ENCODE data around the gene PGAP1.

PGAP1 gene

GRCh38 chr2:196926562-196927375 is at the start of gene PGAP1:
PGAP1 (minus strand) TSS chr2:196926707; CDS start chr2:196926616, 91 bp downstream.
- DNase-seq (ENCODE audit: low read depth in 2 of 2), result peak; percentile 66 to 70

DNA sequence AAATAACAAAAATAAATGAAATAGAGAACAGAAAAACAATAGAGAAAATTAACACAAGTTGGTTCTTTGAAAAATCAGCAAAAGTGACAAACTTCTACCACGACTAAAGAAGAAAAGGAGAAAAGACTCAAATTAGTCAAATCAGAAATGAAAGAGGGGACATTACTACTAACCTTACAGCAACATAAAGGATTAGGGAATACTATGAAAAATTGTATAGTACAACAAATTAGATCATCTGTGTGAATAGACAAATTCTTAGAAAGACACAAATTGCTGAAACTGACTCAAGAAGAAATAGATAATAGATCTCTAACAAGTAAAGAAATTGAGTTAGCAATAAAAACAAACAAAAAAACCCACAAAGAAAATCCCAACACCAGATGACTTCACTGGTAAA is 48.5 kb upstream of the PGAP1 start:
- DNase-seq (ENCODE audit: low read depth in 2 of 2), result no peak

DNA sequence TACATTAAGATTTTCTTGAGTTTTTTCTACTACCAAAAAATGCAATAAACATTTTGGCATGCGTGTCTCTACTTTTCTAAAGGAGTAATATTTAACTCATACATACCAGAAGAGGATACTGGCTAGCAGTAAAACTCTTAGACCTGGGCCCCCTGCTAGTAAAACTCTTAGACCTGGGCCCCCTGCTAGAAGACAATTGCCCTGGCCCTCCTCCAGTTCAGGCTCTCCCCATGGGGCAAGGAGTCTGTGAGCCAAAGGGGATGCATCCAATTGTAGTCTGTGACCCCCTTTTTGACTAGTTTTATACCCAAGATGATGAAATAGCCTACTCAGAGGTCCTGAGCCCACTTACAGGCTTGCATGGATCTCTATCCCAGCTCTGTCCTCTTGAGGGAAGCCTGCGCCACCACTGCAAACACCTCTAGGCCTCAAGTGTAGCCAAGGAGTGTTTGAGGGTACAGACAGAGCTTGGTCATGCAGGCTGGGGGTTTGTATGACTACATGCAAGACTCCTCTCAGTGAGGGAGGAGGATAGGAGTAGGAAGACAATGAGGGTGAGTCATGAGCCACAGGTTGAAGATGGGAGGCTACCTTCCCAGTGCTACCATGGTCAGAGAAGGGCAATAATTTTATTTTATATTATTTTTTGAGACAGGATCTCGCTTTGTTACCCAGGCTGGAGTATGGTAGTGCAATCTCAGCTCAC is 45.2 kb upstream of the PGAP1 start:
- DNase-seq (ENCODE audit: low read depth in 2 of 2), result no peak

GRCh38 chr2:196970099-196970498 is 43.6 kb upstream of the PGAP1 start:
- no peak for DNase-seq (ENCODE audit: low read depth in 2 of 2)

DNA sequence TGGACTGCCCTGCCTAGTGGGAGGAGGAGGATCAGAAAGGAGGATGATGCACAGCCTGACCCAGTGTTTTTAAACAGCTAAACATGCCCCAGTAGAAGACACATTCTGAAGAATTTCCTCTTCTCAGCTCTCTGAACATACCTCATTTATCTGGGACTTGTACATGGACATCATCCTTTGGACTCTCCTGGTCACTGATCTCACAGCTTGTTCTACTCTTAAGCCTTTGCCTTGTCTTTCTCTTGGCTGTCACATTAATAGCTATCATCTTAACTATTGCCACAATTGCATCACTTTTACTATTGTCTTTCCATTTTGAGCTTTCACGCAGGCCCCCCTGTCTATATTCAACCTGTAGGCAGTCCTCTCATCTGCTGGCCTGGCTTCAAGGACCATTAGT is 42.0 kb upstream of the PGAP1 start:
- no peak for DNase-seq (ENCODE audit: low read depth in 2 of 2)

GRCh38 chr2:196967775-196968174 is 41.3 kb upstream of the PGAP1 start:
- DNase-seq (ENCODE audit: low read depth in 2 of 2), result no peak

DNA sequence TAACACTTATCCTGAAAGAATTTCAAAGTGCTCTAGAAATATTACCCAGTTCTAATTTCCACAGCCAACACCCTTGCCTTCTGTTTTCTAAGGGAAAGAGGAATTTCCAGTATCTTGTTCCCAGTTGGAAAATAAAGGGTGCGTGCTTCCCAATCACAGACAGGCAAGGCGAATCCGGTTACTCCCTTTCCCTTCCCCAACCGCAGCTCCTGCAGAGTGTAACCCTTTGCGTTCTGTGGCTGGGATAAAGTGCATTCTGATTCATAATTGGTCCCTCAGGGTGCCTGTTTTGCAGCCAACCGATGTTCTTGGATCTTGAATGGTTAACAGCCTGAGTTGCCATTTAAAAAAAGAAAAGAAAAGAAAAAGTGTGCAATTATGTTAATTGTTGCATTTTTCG is 40.6 kb upstream of the PGAP1 start:
- no peak for DNase-seq (ENCODE audit: low read depth in 2 of 2)

GRCh38 chr2:196966061-196966460 is 39.6 kb upstream of the PGAP1 start:
- DNase-seq (ENCODE audit: low read depth in 2 of 2), result no peak

DNA sequence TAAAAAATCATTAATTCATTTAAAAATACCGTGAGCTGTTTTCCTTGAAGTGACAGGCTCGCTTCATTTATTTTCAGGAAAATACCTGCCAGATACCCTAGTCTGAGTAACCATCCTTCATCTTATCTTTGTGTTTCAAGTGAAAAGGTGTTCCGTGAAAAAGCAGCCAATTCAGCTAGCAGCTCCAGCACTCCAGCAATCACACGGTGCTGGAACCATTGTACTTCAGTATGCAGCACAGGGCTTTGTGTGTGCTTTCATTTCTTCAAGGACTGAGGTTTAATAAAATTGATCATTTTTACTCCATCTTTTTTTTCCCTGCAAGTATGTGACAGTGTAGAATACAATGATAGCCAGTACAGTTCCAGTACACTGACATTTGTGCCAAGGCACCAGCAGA is 39.1 kb upstream of the PGAP1 start:
- no peak for DNase-seq (ENCODE audit: low read depth in 2 of 2)

DNA sequence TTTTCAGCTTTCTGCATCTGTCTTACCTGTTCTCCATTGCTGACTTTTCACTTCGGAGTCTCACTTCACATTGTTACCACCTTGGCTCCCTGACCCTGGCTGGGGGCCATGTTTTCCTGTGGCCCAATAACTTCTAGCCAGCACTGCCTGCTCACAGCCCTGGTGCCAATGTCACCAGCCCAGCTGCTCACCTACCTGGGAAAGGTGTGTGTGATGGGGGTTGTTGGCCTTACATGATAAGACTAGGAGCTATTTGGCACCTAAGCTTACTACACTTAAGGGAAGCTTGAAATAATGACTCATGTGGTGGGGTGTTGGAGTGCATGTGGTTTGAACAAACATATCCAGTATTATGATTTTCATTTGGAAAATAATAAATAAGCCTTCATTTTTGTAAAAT is 37.5 kb upstream of the PGAP1 start:
- DNase-seq (ENCODE audit: low read depth in 2 of 2), result no peak

DNA sequence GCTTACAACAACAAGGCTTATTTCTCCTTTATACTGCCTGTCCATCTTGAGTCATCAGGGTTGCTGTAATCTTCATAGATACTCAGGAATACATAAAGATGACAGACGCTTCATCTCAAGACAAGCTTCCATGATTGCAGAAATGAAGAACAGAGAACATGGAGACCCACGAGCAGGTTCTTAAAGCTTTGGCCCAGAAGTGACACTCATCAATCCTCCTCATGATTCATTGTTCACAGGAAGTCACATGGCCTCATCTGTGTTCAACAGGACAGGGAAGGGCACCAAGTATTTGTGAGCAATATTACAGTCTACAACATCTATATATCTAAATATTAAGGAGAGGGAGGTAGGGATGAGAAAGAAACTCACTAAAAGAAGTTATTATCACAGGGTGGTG is 36.5 kb upstream of the PGAP1 start:
- DNase-seq (ENCODE audit: low read depth in 2 of 2), result no peak

DNA sequence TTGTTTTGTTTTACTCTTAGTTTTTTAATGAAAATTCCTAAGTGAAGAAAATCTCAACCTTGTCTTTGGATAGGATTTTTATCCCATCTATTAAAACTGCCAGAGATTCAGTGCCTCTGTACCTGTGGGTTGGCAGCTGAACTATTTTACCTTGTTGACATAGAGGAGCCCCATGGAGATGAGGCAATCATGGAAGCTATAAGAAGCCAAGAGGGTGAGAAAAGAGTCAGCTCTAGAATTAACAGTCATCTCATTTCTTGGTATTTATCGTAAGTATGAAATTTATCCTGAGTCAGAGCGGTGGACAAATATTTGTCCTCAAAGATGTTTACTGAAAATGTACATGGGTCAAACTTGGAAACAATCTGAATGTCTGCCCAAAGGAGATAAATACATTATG is 35.8 kb upstream of the PGAP1 start:
- DNase-seq (ENCODE audit: low read depth in 2 of 2), result no peak

GRCh38 chr2:196961889-196962288 is 35.4 kb upstream of the PGAP1 start:
- no peak for DNase-seq (ENCODE audit: low read depth in 2 of 2)

DNA sequence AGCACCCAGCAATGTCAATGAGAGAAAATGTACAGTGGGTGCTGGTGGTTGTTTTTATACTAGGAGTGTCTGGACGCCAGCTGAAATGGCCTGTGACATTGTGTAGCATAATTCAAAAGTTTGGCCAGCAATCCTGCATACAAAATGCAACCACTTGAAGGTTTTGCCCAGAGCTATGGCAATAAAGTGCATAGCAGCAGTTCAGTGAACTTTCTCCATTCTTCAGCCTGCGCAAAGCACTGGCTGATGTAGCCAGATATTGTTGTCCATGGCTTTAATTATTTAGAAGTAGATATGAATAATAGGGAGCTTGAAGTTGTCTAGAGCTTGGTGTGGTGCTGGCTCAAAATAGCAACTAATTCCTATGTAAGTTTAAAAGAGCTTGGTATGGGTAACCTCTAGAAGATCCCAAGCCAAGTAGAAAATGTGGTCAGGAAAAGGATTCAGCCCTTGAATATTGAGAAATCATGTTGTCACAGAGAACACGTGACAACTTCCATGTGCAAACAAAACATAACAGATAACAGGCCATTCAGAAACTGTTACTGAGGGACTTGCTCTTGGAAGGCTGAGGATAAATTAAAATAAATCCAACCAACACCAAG is 33.3 kb upstream of the PGAP1 start:
- no peak for DNase-seq (ENCODE audit: low read depth in 2 of 2)

DNA sequence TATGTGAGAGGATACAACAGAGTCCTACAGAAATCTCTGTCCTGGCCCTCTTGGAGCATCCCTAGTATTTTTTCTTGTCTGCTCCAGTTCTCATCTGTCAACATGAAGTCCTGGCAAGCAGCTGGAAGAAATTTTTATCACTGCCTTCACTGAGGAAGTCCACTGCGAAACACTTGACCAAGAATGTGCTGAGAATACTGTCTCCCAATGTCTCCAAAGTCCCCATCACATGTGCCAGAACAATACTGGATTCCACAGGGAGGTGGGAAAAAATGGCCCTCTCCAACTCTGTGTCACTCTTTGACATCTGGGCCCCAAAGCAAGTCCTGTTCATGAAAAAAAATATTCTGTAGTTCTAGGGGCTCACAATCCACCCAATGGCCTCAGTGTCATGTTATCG is 32.8 kb upstream of the PGAP1 start:
- no peak for DNase-seq (ENCODE audit: low read depth in 2 of 2)

- DNase-seq (ENCODE audit: low read depth in 2 of 2), result no peak
Observed at GRCh38 chr2:196957881-196958525, 31.5 kb upstream of the PGAP1 start.

DNA sequence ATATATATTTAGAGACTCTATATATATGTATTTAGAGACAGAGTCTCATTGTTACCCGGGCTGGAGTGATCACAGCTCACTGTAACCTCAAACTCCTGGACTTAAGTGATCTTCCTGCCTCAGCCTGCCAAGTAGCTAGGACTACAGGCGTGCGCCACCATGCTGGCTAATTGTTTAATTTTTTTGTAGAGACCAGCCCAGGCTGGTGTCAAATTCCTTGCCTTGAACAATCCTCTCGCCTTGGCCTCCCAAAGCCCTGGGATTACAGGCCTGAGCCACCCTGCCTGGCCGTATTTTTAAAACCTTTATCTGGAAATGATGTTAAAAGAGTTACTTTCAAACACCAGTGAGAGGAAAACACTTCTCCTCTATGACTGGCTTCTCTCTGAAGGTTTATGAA is 30.9 kb upstream of the PGAP1 start:
- no peak for DNase-seq (ENCODE audit: low read depth in 2 of 2)

- DNase-seq (ENCODE audit: low read depth in 2 of 2), result no peak
Observed at GRCh38 chr2:196956069-196956468, 29.6 kb upstream of the PGAP1 start.

DNA sequence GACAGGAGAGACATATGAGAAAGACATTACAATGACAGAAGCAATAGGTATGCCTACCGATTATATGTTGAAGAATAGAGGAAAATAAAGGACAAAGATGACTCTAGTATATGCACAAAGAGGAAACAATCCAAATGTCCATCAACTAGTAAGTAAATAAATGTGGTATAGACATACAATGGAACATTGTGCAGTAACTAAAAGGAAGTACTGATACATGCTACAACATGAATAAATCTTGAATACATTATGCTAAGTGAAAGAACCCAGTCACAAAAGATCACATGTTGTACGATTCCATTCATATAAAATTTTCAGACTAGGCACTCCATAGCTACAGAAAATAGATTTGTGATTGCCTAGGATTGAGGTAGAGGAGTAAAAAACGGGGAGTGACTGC is 28.5 kb upstream of the PGAP1 start:
- DNase-seq (ENCODE audit: low read depth in 2 of 2), result no peak

- DNase-seq (ENCODE audit: low read depth in 2 of 2), result no peak
Observed at GRCh38 chr2:196954001-196954400, 27.5 kb upstream of the PGAP1 start.

GRCh38 chr2:196952936-196953335 is 26.4 kb upstream of the PGAP1 start:
- DNase-seq (ENCODE audit: low read depth in 2 of 2), result no peak

DNA sequence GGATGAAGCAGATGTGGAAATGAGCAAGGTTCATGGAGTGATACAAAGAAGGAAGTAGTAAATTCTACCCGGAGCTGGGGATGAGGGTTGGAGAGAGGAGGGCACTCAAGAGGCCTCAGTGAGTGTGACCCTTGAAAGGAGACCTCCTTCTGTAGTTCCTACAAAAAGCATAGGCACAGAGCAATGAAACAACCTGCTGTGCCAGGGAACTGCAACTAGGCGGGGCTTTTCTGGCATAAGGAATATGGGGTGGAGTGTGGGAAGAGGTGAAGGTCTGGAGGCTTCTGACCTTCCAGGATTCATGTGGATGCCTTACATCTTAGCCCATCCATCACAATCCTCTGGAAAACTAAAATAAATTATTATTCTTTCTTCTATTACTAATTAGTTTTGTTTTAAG is 25.5 kb upstream of the PGAP1 start:
- no peak for DNase-seq (ENCODE audit: low read depth in 2 of 2)

DNA sequence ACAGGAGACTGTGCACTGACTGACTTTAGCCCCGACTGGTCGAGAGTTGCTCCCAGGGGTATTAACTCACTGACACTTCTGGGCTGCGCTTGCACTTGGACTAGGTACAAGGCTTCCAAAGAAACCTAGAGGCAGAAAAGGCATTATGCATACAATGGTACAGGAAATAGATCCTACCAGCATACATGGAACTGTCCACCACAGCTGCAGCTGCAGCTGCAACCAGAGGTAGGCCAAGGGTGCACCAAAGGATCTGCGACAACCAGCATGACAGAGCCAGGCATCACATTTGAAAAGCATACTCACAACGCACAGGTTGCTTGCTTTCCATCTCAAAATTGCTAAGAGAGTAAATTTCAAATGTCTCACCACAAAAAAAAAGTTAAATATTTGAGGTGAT is 22.6 kb upstream of the PGAP1 start:
- no peak for DNase-seq (ENCODE audit: low read depth in 2 of 2)
